B cell (primary cell): ENCODE results near the gene GPR37L1. TPM values are rescaled to one million over a fixed set of nuclear protein-coding genes. Genes with fewer than 3 reads are reported as not detected.

Source experiments
- ATAC-seq: fragments of 200-7000 bp; cut with Tn5 transposase; one replicate; pipeline ENCODE4 v1.10.0; 2021; ENCODE audit warnings: low read depth, mild to moderate bottlenecking, moderate number of reproducible peaks, moderate library complexity
- CTCF ChIA-PET: fragments of 350-600 bp; sonication (Branson Sonifier 250); formaldehyde crosslinking; loops from one replicate; lab custom pipeline; 2021; ENCODE audit warnings: antibody characterized with exemption, inconsistent platforms; lab: Charles Lee
- POLR2A ChIA-PET: fragments of 350-600 bp; sonication (Branson Sonifier 250); formaldehyde crosslinking; loops from one replicate; lab custom pipeline; 2021; ENCODE audit warnings: antibody characterized with exemption; lab: Charles Lee
- DNase-seq: peaks from one replicate; pipeline ENCODE4 v3.0.0; 2013
- H2AFZ ChIP-seq: 2 replicates; pipeline ENCODE4 v1.6.1; 2012; ENCODE audit warnings: mild to moderate bottlenecking, low read depth, low read length; ENCODE audit not compliant: insufficient read depth, poor library complexity, severe bottlenecking
- H3K27ac ChIP-seq, 2 donors: 1 replicate in 1 of 2; 2 replicates in 1 of 2; pipeline ENCODE4 v1.5.1; 2012 to 2013; ENCODE audit warnings: low read length in 2 of 2, mild to moderate bottlenecking in 2 of 2, moderate library complexity in 1 of 2
- H3K27me3 ChIP-seq, 4 experiments: fragments of 200-600 bp in 1 of 4; sonication (generic) in 1 of 4; replicated peaks in 1 of 4; 1 replicate in 2 of 4; 2 replicates in 2 of 4; pipeline versions ENCODE4 v1.6.1 to v1.7.0; 2013 to 2016; ENCODE audit warnings: low read length in 3 of 4, mild to moderate bottlenecking in 2 of 4, mixed read lengths in 1 of 4, moderate library complexity in 1 of 4; ENCODE audit not compliant: insufficient read depth in 4 of 4, control insufficient read depth in 3 of 4; ENCODE audit errors: control extremely low read depth in 1 of 4
- H3K36me3 ChIP-seq, 2 experiments: replicated peaks in 1 of 2; 1 replicate in 1 of 2; 2 replicates in 1 of 2; pipeline versions ENCODE4 v1.6.1 to v1.7.1; 2013; ENCODE audit warnings: low read length in 1 of 2; ENCODE audit not compliant: insufficient read depth in 2 of 2, control insufficient read depth in 1 of 2; ENCODE audit errors: control extremely low read depth in 1 of 2, extremely low read depth in 1 of 2
- H3K4me1 ChIP-seq, 2 donors: fragments of 200-600 bp in 1 of 2; sonication (generic) in 1 of 2; 1 replicate in 1 of 2; 2 replicates in 1 of 2; pipeline versions ENCODE4 v1.5.1 to v1.6.1; 2013 to 2017; ENCODE audit warnings: low read length in 2 of 2; ENCODE audit not compliant: control insufficient read depth in 2 of 2, insufficient read depth in 2 of 2
- H3K4me2 ChIP-seq: replicated peaks from 2 replicates; pipeline ENCODE3; 2012; ENCODE audit warnings: mild to moderate bottlenecking, low read depth, low read length; ENCODE audit not compliant: poor library complexity, severe bottlenecking
- H3K4me3 ChIP-seq, 5 experiments: fragments of 200-600 bp in 1 of 5; sonication (generic) in 1 of 5; 1 replicate in 3 of 5; 2 replicates in 2 of 5; pipeline versions ENCODE4 v1.5.1 to v1.7.0; 2011 to 2016; ENCODE audit warnings: low read length in 4 of 5, mild to moderate bottlenecking in 4 of 5, low read depth in 2 of 5, control low read depth in 1 of 5, moderate library complexity in 1 of 5; ENCODE audit not compliant: insufficient read depth in 1 of 5; ENCODE audit errors: control extremely low read depth in 1 of 5, extremely low read depth in 1 of 5
- H3K79me2 ChIP-seq: fragments of 200-600 bp; sonication (generic); one replicate; pipeline ENCODE4 v1.6.0; 2016; ENCODE audit warnings: low read length; ENCODE audit not compliant: control insufficient read depth, insufficient read depth
- H3K9ac ChIP-seq: fragments of 200-600 bp; sonication (generic); 2 replicates; pipeline ENCODE4 v1.6.1; 2017; ENCODE audit warnings: mild to moderate bottlenecking, low read length, moderate library complexity
- H3K9me3 ChIP-seq, 3 donors: one replicate each; pipeline versions ENCODE4 v1.6.1 to v1.7.1; 2013; ENCODE audit warnings: low read length in 2 of 3; ENCODE audit not compliant: control insufficient read depth in 2 of 3, insufficient read depth in 1 of 3; ENCODE audit errors: control extremely low read depth in 1 of 3
- H4K20me1 ChIP-seq: 2 replicates; pipeline ENCODE4 v1.6.0; 2012; ENCODE audit warnings: mild to moderate bottlenecking, low read length; ENCODE audit not compliant: insufficient read depth, control insufficient read depth, poor library complexity, severe bottlenecking
- H3K27ac Mint-ChIP-seq: one replicate; pipeline ENCODE4 v1.8.0; 2021; ENCODE audit warnings: mixed read lengths
- H3K27me3 Mint-ChIP-seq: one replicate; pipeline ENCODE4 v1.8.0; 2021; ENCODE audit warnings: mixed read lengths
- H3K4me1 Mint-ChIP-seq: one replicate; pipeline ENCODE4 v1.8.0; 2021; ENCODE audit warnings: mixed read lengths
- H3K4me3 Mint-ChIP-seq: one replicate; pipeline ENCODE4 v1.8.0; 2021; ENCODE audit warnings: mixed read lengths
- H3K9me3 Mint-ChIP-seq: one replicate; pipeline ENCODE4 v1.8.0; 2022; ENCODE audit warnings: mixed read lengths; ENCODE audit not compliant: insufficient read depth
- CTCF ChIP-seq: fragments of 200-600 bp; IDR thresholded peaks from one replicate; pipeline ENCODE4 v1.8.0; 2022; ENCODE audit warnings: antibody characterized with exemption, mild to moderate bottlenecking
- EZH2 ChIP-seq: IDR thresholded peaks from 2 replicates; pipeline ENCODE4 v1.6.1; 2012; ENCODE audit warnings: borderline replicate concordance, low read depth, mild to moderate bottlenecking, moderate library complexity, low read length; ENCODE audit not compliant: insufficient read depth, poor library complexity, severe bottlenecking
- WGBS: methylation state at CpG from one replicate; pipeline ENCODE4 v1.1.5; 2013; ENCODE audit warnings: missing lambda C conversion rate; ENCODE audit not compliant: insufficient coverage; 5-methylcytosine and 5-hydroxymethylcytosine counted together
- intact Hi-C: fragments of 100-400 bp; cut with micrococcal nuclease; formaldehyde crosslinking; loops from one replicate; pipeline ENCODE4 v1.10.0; 2022
- polyA plus RNA-seq: library from polyadenylated mRNA; depleted of rRNA; stranded (reverse); fragments of >200 nt; gene quantifications from 2 replicates; pipeline ENCODE4 v1.2.3, GENCODE V29; 2012
- total RNA-seq, 2 donors: library from RNA; stranded (reverse); fragments of 120-200 nt in 1 of 2; gene quantifications; 1 replicate in 1 of 2; 2 replicates in 1 of 2; pipeline versions ENCODE4 v1.2.3 to v1.2.4, GENCODE V29; 2013 to 2022

Gene GPR37L1
- total and polyA plus RNA-seq, 2 donors (not counting 1 experiment from before 2014, with no cell fraction given): not detected

GRCh38 chr1:202086579-202087350 lies 36.0 kb upstream of the GPR37L1 start:
- TF ChIP-seq CTCF (no peak), EZH2 (no peak)
- POLR2A ChIA-PET: no interaction called here
- no peak overlapping the region for H2AFZ ChIP-seq
- H3K4me3 Mint-ChIP-seq: no peak overlapping the region
- ATAC-seq (no peak), DNase-seq (no peak)
- no peaks in the 10 kb centered on the region for H3K36me3 ChIP-seq
- no peak overlapping the region for H3K27ac Mint-ChIP-seq
- CTCF ChIA-PET: no interaction called here
- intact Hi-C loops: no loop called here
- H3K27ac ChIP-seq: no peak overlapping the region
- peaks cover 18% of the 10 kb centered on the region for H3K27me3 Mint-ChIP-seq
- no peaks in the 10 kb centered on the region for H3K4me1 Mint-ChIP-seq
- no peak overlapping the region for H3K4me3 ChIP-seq
- WGBS: 71% methylated on average over 5 of the region's 7 CpGs
- H3K79me2 ChIP-seq: no peaks in the 10 kb centered on the region
- H3K27me3 ChIP-seq: peaks cover 0 to 2% (median 0%) of the 10 kb centered on the region in 4 experiments
- no peak overlapping the region for H3K9ac ChIP-seq
- H4K20me1 ChIP-seq: no peaks in the 10 kb centered on the region
- H3K4me2 ChIP-seq: no peak overlapping the region
- H3K4me1 ChIP-seq: no peaks in the 10 kb centered on the region
- no peaks in the 10 kb centered on the region for H3K9me3 Mint-ChIP-seq
- no peaks in the 10 kb centered on the region for H3K9me3 ChIP-seq

- ChIA-PET POLR2A (interaction anchor here (0.6 kb wide), 1 partner anchor 10 kb away, joined by 3 read pairs; no protein-coding TSS in a partner anchor), CTCF (no interaction called here)
- no peak overlapping the region for H2AFZ ChIP-seq
- H3K4me3 ChIP-seq: no peak overlapping the region
- DNase-seq (no peak), ATAC-seq (no peak)
- H3K27ac ChIP-seq: no peak overlapping the region
- no peaks in the 10 kb centered on the region for H3K36me3 ChIP-seq
- no peak for TF ChIP-seq CTCF
- no peak for TF ChIP-seq EZH2
- no peaks in the 10 kb centered on the region for H3K9me3 ChIP-seq
- Mint-ChIP-seq H3K4me3 (no peak overlapping the region), H3K27ac (no peak overlapping the region), H3K9me3 (no peaks in the 10 kb centered on the region), H3K27me3 (peaks cover 22% of the 10 kb centered on the region), H3K4me1 (no peaks in the 10 kb centered on the region)
- no peaks in the 10 kb centered on the region for H3K79me2 ChIP-seq
- no peaks in the 10 kb centered on the region for H4K20me1 ChIP-seq
- 93% methylated on average over 3 of the region's 3 CpGs for WGBS
- no peaks in the 10 kb centered on the region for H3K4me1 ChIP-seq
- H3K9ac ChIP-seq: no peak overlapping the region
- H3K4me2 ChIP-seq: no peak overlapping the region
- intact Hi-C loops: no loop called here
- peaks cover 0 to 2% (median 0%) of the 10 kb centered on the region in 4 experiments for H3K27me3 ChIP-seq
Observed at GRCh38 chr1:202088206-202088605, 34.5 kb upstream of the GPR37L1 start.
